Endothelial cell of umbilical vein (primary cell): ENCODE data around the gene SRD5A2. TPM values are rescaled to one million over a fixed set of nuclear protein-coding genes. Genes with fewer than 3 reads are reported as not detected.

ENCODE experiments used
- BruUV-seq: library from RNA; stranded (reverse); fragments of 400-500 nt; replicated peaks from 2 replicates; lab custom pipeline; 2021; lab: Mats Ljungman, UMichigan
- CTCF ChIA-PET: fragments of 300-600, 350-600 bp; sonication (Branson Sonifier 250); formaldehyde crosslinking; loops from one replicate; lab custom pipeline; 2021; ENCODE audit warnings: antibody characterized with exemption, inconsistent platforms; lab: Charles Lee
- POLR2A ChIA-PET: fragments of 300-600, 350-600 bp; sonication (Branson Sonifier 250); formaldehyde crosslinking; loops from one replicate; lab custom pipeline; 2021; ENCODE audit warnings: antibody characterized with exemption, inconsistent platforms; lab: Charles Lee
- DNase-seq: peaks from one replicate; pipeline ENCODE4 v3.0.0-alpha.2; 2011; ENCODE audit warnings: low read depth, low spot score
- FAIRE-seq: peaks from 2 replicates; lab custom pipeline; 2011; peaks lifted over from hg19 to GRCh38; lab: Jason Lieb, UNC
- H2AFZ ChIP-seq: 2 replicates; pipeline ENCODE4 v1.6.0; 2012; ENCODE audit warnings: low read depth, low read length, control low read depth, inconsistent platforms
- H3K27ac ChIP-seq: 2 replicates; pipeline ENCODE4 v1.5.1; 2011; ENCODE audit warnings: low read depth, mild to moderate bottlenecking, control low read depth, low read length, moderate library complexity; ENCODE audit not compliant: insufficient read depth
- H3K27me3 ChIP-seq, 2 experiments: 2 replicates each; pipeline versions ENCODE4 v1.6.0 to v1.6.1; 2011; ENCODE audit warnings: low read length in 2 of 2, mixed read lengths in 1 of 2; ENCODE audit not compliant: control insufficient read depth in 2 of 2, insufficient read depth in 2 of 2
- H3K36me3 ChIP-seq, 2 experiments: 2 replicates in 1 of 2; 3 replicates in 1 of 2; pipeline ENCODE4 v1.5.1; 2011; ENCODE audit warnings: low read length in 2 of 2, mild to moderate bottlenecking in 1 of 2, moderate library complexity in 1 of 2; ENCODE audit not compliant: control insufficient read depth in 2 of 2, insufficient read depth in 2 of 2; ENCODE audit errors: extremely low read depth in 1 of 2
- H3K4me1 ChIP-seq: 3 replicates; pipeline ENCODE4 v1.5.1; 2011; ENCODE audit warnings: mild to moderate bottlenecking, low read length; ENCODE audit not compliant: control insufficient read depth, insufficient read depth; ENCODE audit errors: extremely low read depth
- H3K4me2 ChIP-seq: 2 replicates; pipeline ENCODE4 v1.6.1; 2011; ENCODE audit warnings: low read length, control low read depth, mixed read lengths; ENCODE audit not compliant: insufficient read depth
- H3K4me3 ChIP-seq, 3 experiments: fragments of 200-600 bp in 1 of 3; sonication (generic), shearing (Covaris generic) in 1 of 3; replicated peaks in 1 of 3; 2 replicates each; pipeline ENCODE4 v1.5.1; 2011 to 2016; ENCODE audit warnings: control low read depth in 3 of 3, low read length in 3 of 3, mild to moderate bottlenecking in 2 of 3, inconsistent platforms in 1 of 3, low read depth in 1 of 3, moderate library complexity in 1 of 3; ENCODE audit not compliant: insufficient read depth in 1 of 3
- H3K79me2 ChIP-seq: 2 replicates; pipeline ENCODE4 v1.6.0; 2012; ENCODE audit warnings: low read length, inconsistent platforms; ENCODE audit not compliant: control insufficient read depth, insufficient read depth
- H3K9ac ChIP-seq: replicated peaks from 2 replicates; pipeline ENCODE3; 2011; ENCODE audit warnings: low read length, control low read depth; ENCODE audit not compliant: insufficient read depth; ENCODE audit errors: extremely low read depth
- H3K9me1 ChIP-seq: replicated peaks from 3 replicates; pipeline ENCODE4 v1.6.0; 2011; ENCODE audit warnings: mild to moderate bottlenecking, low read length; ENCODE audit not compliant: control insufficient read depth, insufficient read depth; ENCODE audit errors: extremely low read depth
- H3K9me3 ChIP-seq: replicated peaks from 2 replicates; pipeline ENCODE4 v1.5.1; 2012; ENCODE audit warnings: low read length, inconsistent platforms; ENCODE audit not compliant: control insufficient read depth, insufficient read depth
- H4K20me1 ChIP-seq: replicated peaks from 2 replicates; pipeline ENCODE3; 2011; ENCODE audit warnings: mild to moderate bottlenecking, low read length; ENCODE audit not compliant: control insufficient read depth, insufficient read depth; ENCODE audit errors: extremely low read depth
- EZH2 ChIP-seq: IDR thresholded peaks from 2 replicates; pipeline ENCODE4 v1.6.1; 2012; ENCODE audit warnings: borderline replicate concordance, low read depth, mild to moderate bottlenecking, moderate library complexity, low read length, inconsistent platforms; ENCODE audit not compliant: severe bottlenecking
- FOS ChIP-seq: IDR thresholded peaks from 2 replicates; pipeline ENCODE4 v1.6.1; 2011; ENCODE audit warnings: mild to moderate bottlenecking, low read length, moderate library complexity, borderline replicate concordance; ENCODE audit not compliant: insufficient read depth
- GATA2 ChIP-seq: IDR thresholded peaks from 2 replicates; pipeline ENCODE4 v1.7.0; 2011; ENCODE audit warnings: low read depth, mild to moderate bottlenecking, moderate library complexity, mixed read lengths, low read length; ENCODE audit not compliant: insufficient read length, insufficient read depth
- JUN ChIP-seq: IDR thresholded peaks from 2 replicates; pipeline ENCODE4 v1.6.1; 2011; ENCODE audit warnings: borderline replicate concordance, low read depth; ENCODE audit not compliant: insufficient read length, insufficient read depth
- MYC ChIP-seq: IDR thresholded peaks from one replicate; pipeline ENCODE4 v1.6.1; 2011; ENCODE audit warnings: mild to moderate bottlenecking, low read depth, low read length
- POLR2A ChIP-seq: IDR thresholded peaks from 2 replicates; pipeline ENCODE4 v1.6.1; 2012; ENCODE audit warnings: low read depth, mild to moderate bottlenecking, control low read depth, low read length
- POLR2AphosphoS5 ChIP-seq: IDR thresholded peaks from 2 replicates; pipeline ENCODE4 v1.6.1; 2012; ENCODE audit warnings: low read depth, mild to moderate bottlenecking, control low read depth, low read length, moderate library complexity; ENCODE audit not compliant: insufficient read depth
- dilution Hi-C: fragments of 300-500 bp; cut with MboI; formaldehyde crosslinking; loops from one replicate; pipeline ENCODE4 v1.15.0; 2019; ENCODE audit warnings: low sequenced_read_pairs; ENCODE audit not compliant: extremely low pct_ligation_motif_present
- intact Hi-C: fragments of 100-400 bp; cut with micrococcal nuclease; formaldehyde crosslinking; loops from one replicate; pipeline ENCODE4 v1.10.0; 2022
- polyA plus RNA-seq, 4 experiments: library from polyadenylated mRNA; depleted of rRNA in 3 of 4; stranded (reverse) in 3 of 4; unstranded in 1 of 4; fragments of >200 nt; gene quantifications; 2 replicates each; pipeline versions ENCODE4 v1.2.1 to v1.2.3, GENCODE V29; 2011 to 2012; ENCODE audit warnings: missing spikeins in 1 of 4
- total RNA-seq: library from RNA; stranded (reverse); gene quantifications from 2 replicates; pipeline ENCODE4 v1.2.3, GENCODE V29; 2021
- TF ChIP-seq, protein P1 (sequence below): IDR thresholded peaks from 2 replicates; pipeline ENCODE4 v1.6.1; 2011; ENCODE audit not compliant: insufficient read depth, insufficient read length
- TF ChIP-seq, protein P2 (sequence below), 2 donors: IDR thresholded peaks; 1 replicate in 1 of 2; 2 replicates in 1 of 2; pipeline ENCODE4 v1.5.1; 2011; ENCODE audit warnings: low read length in 2 of 2, mild to moderate bottlenecking in 2 of 2, moderate library complexity in 2 of 2, control low read depth in 1 of 2, inconsistent platforms in 1 of 2, low read depth in 1 of 2; ENCODE audit not compliant: insufficient read depth in 1 of 2; ENCODE audit errors: extremely low read depth in 1 of 2

Gene SRD5A2
- total and polyA plus RNA-seq, 2 donors (not counting 3 experiments of a cell fraction or from before 2014, with no cell fraction given), result not detected

DNA sequence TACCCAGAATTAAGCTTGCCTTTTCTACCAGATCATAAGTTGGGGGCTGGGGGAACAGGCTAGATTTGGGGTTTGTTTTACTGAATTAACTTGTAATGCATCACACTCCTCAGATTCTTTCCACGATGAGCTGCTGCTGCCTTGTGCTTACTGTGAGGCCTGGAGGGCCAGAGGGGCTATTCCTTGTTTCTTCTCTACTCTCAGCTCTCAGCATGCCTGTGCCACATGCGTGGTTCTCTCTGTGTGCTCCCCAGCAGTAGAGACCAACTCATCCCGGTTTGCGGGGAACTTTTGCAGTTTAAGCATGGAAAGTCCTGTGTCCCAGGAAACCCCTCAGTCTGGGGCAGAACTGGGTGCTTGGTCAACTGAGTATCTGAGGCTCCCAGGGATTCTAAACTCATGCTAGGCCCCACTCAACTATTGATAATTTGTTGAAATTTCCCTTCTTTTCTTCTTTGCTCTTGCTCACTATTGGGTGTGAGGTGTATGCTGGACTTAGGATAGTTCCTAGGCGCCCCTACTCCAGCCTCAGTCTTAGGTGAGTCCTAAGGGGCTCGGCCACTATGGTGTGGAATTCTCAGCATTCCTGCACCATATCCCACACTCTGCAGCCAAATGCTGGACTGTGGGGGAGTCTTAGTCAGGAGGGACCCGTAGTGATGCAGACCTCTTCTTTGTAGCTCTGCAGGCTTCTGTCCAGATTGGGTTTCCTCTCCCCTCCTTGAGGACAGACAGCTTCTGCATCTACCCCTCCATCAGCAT is 63.1 kb downstream of the SRD5A2 start:
- ChIA-PET CTCF (no interaction called here), POLR2A (no interaction called here)
- Histone ChIP-seq H3K9me3 (no peaks in the 10 kb centered on the region), H3K4me2 (no peak overlapping the region), H3K9me1 (no peaks in the 10 kb centered on the region), H3K4me3 (no peak overlapping the region), H2AFZ (no peak overlapping the region), H3K9ac (no peak overlapping the region), H3K79me2 (no peaks in the 10 kb centered on the region), H3K36me3 (no peaks in the 10 kb centered on the region), H3K4me1 (no peaks in the 10 kb centered on the region), H3K27me3 (no peaks in the 10 kb centered on the region), H4K20me1 (no peaks in the 10 kb centered on the region), H3K27ac (no peak overlapping the region)
- no peak for DNase-seq
- BruUV-seq, result no TSS peak
- no peak for FAIRE-seq
- dilution Hi-C loops (no loop called here), intact Hi-C loops (no loop called here)
- TF ChIP-seq, protein P1, sequence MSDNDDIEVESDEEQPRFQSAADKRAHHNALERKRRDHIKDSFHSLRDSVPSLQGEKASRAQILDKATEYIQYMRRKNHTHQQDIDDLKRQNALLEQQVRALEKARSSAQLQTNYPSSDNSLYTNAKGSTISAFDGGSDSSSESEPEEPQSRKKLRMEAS, result no peak
- TF ChIP-seq EZH2, result no peak
- no peak for TF ChIP-seq GATA2
- TF ChIP-seq, protein P2, sequence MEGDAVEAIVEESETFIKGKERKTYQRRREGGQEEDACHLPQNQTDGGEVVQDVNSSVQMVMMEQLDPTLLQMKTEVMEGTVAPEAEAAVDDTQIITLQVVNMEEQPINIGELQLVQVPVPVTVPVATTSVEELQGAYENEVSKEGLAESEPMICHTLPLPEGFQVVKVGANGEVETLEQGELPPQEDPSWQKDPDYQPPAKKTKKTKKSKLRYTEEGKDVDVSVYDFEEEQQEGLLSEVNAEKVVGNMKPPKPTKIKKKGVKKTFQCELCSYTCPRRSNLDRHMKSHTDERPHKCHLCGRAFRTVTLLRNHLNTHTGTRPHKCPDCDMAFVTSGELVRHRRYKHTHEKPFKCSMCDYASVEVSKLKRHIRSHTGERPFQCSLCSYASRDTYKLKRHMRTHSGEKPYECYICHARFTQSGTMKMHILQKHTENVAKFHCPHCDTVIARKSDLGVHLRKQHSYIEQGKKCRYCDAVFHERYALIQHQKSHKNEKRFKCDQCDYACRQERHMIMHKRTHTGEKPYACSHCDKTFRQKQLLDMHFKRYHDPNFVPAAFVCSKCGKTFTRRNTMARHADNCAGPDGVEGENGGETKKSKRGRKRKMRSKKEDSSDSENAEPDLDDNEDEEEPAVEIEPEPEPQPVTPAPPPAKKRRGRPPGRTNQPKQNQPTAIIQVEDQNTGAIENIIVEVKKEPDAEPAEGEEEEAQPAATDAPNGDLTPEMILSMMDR (IDR thresholded peaks at IDR 0.05; ENCODE audit: extremely low read depth in 1 of 2, insufficient read depth in 1 of 2, low read depth in 1 of 2, low read length in 2 of 2), result no peak
- TF ChIP-seq POLR2A, result no peak
- no peak for TF ChIP-seq POLR2AphosphoS5
- TF ChIP-seq JUN, result no peak
- TF ChIP-seq MYC, result no peak
- no peak for TF ChIP-seq FOS
